SU-DHL-6 (cell line): ENCODE measurements around the gene TAF5L.

Experiments
- H2AFZ ChIP-seq: fragments of 200-600 bp; sonication (generic); 2 replicates; pipeline ENCODE4 v1.6.1; 2014; ENCODE audit warnings: low read depth, mild to moderate bottlenecking, moderate library complexity, mixed read lengths, antibody characterized with exemption, low read length; ENCODE audit not compliant: severe bottlenecking
- H3F3A ChIP-seq: fragments of 200-600 bp; shearing (Covaris generic); 2 replicates; pipeline ENCODE4 v1.6.0; 2016; ENCODE audit warnings: antibody characterized with exemption, mild to moderate bottlenecking; ENCODE audit not compliant: insufficient read depth
- H3K27ac ChIP-seq: fragments of 200-600 bp; sonication (generic); 2 replicates; pipeline ENCODE4 v1.5.1; 2016; ENCODE audit warnings: low read depth, mild to moderate bottlenecking, low read length, moderate library complexity, mixed read lengths
- H3K27me3 ChIP-seq: fragments of 200-600 bp; sonication (generic), shearing (Covaris generic); 2 replicates; pipeline ENCODE4 v1.6.0; 2014; ENCODE audit warnings: mild to moderate bottlenecking, low read length
- H3K36me3 ChIP-seq: fragments of 200-600 bp; sonication (generic); 2 replicates; pipeline ENCODE4 v1.6.1; 2014; ENCODE audit warnings: mild to moderate bottlenecking, low read length, mixed read lengths
- H3K4me2 ChIP-seq: fragments of 300-600, 200-600 bp; shearing (Covaris generic), sonication (generic); 2 replicates; pipeline ENCODE4 v1.6.0; 2014; ENCODE audit warnings: low read length, low read depth, mild to moderate bottlenecking; ENCODE audit not compliant: poor library complexity, severe bottlenecking
- H3K4me3 ChIP-seq: fragments of 200-600 bp; sonication (generic); 2 replicates; pipeline ENCODE4 v1.5.1; 2014; ENCODE audit warnings: antibody characterized with exemption, low read length, mild to moderate bottlenecking, mixed read lengths; ENCODE audit not compliant: insufficient read depth, poor library complexity, severe bottlenecking
- H3K79me2 ChIP-seq: fragments of 200-600 bp; sonication (generic); 2 replicates; pipeline ENCODE4 v1.6.1; 2014; ENCODE audit warnings: mild to moderate bottlenecking, low read length, moderate library complexity; ENCODE audit not compliant: insufficient read depth
- H3K9ac ChIP-seq: fragments of 200-600 bp; sonication (generic); 2 replicates; pipeline ENCODE4 v1.7.0; 2014; ENCODE audit warnings: mild to moderate bottlenecking, low read length
- H3K9me2 ChIP-seq: fragments of 200-600 bp; sonication (generic); replicated peaks from 2 replicates; pipeline ENCODE4 v1.6.1; 2014; ENCODE audit warnings: low read length; ENCODE audit not compliant: insufficient read depth
- H3K9me3 ChIP-seq: fragments of 200-600 bp; sonication (generic); 2 replicates; pipeline ENCODE4 v1.6.1; 2014; ENCODE audit warnings: low read length, mixed read lengths; ENCODE audit not compliant: insufficient read depth
- H4K20me1 ChIP-seq: fragments of 200-600 bp; sonication (generic); 2 replicates; pipeline ENCODE4 v1.6.1; 2014; ENCODE audit warnings: low read depth, mild to moderate bottlenecking, antibody characterized with exemption, low read length, moderate library complexity, mixed read lengths
- EZH2phosphoT487 ChIP-seq: fragments of 200-600 bp; sonication (generic), shearing (Covaris generic); conservative IDR thresholded peaks from 2 replicates; pipeline ENCODE4 v1.6.1; 2018; ENCODE audit warnings: mild to moderate bottlenecking, antibody characterized with exemption, low read length, moderate library complexity, mixed read lengths
- TF ChIP-seq, protein P1 (sequence below): fragments of 200-600 bp; sonication (generic); IDR thresholded peaks from one replicate; pipeline ENCODE4 v1.5.1; 2017; ENCODE audit warnings: antibody characterized with exemption, mild to moderate bottlenecking, low read length, moderate library complexity; ENCODE audit not compliant: insufficient read depth, poor library complexity, severe bottlenecking

Gene TAF5L

DNA sequence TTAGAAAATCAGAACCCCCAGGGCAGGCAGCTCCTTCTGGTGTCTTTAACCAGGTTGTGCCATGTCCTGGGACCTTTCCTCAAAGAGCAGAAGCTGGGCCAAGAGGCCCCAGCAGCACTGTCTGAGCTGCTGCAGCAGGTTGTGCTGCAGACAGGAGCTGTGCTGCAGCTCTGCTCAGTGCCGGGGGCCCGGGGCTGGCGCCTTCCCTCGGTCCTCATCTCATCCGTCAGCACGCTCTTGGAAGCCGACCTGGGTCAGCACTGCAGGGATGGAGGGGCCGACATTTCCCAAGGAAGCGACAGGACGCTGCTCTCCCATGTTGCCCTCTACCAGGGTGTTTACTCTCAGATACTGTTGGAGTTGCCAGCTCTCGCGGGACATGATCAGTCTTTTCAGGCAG lies 11.8 kb upstream of the TAF5L start:
- Histone ChIP-seq H3K9ac (no peak overlapping the region), H3F3A (no peaks in the 10 kb centered on the region), H3K4me2 (no peak overlapping the region), H3K9me3 (no peaks in the 10 kb centered on the region), H4K20me1 (peaks cover 7% of the 10 kb centered on the region; the same call in 1 of the 2 replicates), H2AFZ (no peak overlapping the region), H3K79me2 (peaks cover 73% of the 10 kb centered on the region), H3K36me3 (peaks cover 18% of the 10 kb centered on the region; the same call in 1 of the 2 replicates), H3K27ac (no peak overlapping the region), H3K9me2 (no peaks in the 10 kb centered on the region), H3K27me3 (no peaks in the 10 kb centered on the region), H3K4me3 (no peak overlapping the region)
- TF ChIP-seq, protein P1, sequence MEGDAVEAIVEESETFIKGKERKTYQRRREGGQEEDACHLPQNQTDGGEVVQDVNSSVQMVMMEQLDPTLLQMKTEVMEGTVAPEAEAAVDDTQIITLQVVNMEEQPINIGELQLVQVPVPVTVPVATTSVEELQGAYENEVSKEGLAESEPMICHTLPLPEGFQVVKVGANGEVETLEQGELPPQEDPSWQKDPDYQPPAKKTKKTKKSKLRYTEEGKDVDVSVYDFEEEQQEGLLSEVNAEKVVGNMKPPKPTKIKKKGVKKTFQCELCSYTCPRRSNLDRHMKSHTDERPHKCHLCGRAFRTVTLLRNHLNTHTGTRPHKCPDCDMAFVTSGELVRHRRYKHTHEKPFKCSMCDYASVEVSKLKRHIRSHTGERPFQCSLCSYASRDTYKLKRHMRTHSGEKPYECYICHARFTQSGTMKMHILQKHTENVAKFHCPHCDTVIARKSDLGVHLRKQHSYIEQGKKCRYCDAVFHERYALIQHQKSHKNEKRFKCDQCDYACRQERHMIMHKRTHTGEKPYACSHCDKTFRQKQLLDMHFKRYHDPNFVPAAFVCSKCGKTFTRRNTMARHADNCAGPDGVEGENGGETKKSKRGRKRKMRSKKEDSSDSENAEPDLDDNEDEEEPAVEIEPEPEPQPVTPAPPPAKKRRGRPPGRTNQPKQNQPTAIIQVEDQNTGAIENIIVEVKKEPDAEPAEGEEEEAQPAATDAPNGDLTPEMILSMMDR = no peak
- TF ChIP-seq EZH2phosphoT487 = no peak

GRCh38 chr1:229636042-229636441 lies 10.1 kb upstream of the TAF5L start:
- Histone ChIP-seq H3K27me3 (no peaks in the 10 kb centered on the region), H3K9ac (no peak overlapping the region), H3K79me2 (peaks cover 73% of the 10 kb centered on the region), H3F3A (no peaks in the 10 kb centered on the region), H2AFZ (no peak overlapping the region), H3K9me2 (no peaks in the 10 kb centered on the region), H3K4me3 (no peak overlapping the region), H3K36me3 (peaks cover 28% of the 10 kb centered on the region; the same call in 1 of the 2 replicates), H3K4me2 (no peak overlapping the region), H3K27ac (no peak overlapping the region), H3K9me3 (no peaks in the 10 kb centered on the region), H4K20me1 (peaks cover 2% of the 10 kb centered on the region; the same call in 1 of the 2 replicates)
- TF ChIP-seq EZH2phosphoT487 = no peak
- TF ChIP-seq, protein P1 = no peak

- H3K79me2 ChIP-seq = peaks cover 85% of the 10 kb centered on the region
- no peaks in the 10 kb centered on the region for H3K27me3 ChIP-seq
- TF ChIP-seq, protein P1 = no peak
- TF ChIP-seq EZH2phosphoT487 = no peak
- no peak overlapping the region for H3K9ac ChIP-seq
- H3K4me2 ChIP-seq = no peak overlapping the region
- H3K4me3 ChIP-seq = no peak overlapping the region
- H3K27ac ChIP-seq = no peak overlapping the region
- H3F3A ChIP-seq = no peaks in the 10 kb centered on the region; the same call in 1 of the 2 replicates
- no peak overlapping the region for H2AFZ ChIP-seq
- H3K9me3 ChIP-seq = no peaks in the 10 kb centered on the region
- H3K36me3 ChIP-seq = peaks cover 34% of the 10 kb centered on the region; the same call in 1 of the 2 replicates
- H3K9me2 ChIP-seq = no peaks in the 10 kb centered on the region
- peaks cover 6% of the 10 kb centered on the region; the same call in 1 of the 2 replicates for H4K20me1 ChIP-seq
Measured at GRCh38 chr1:229631966-229632365, 6.0 kb upstream of the TAF5L start.

GRCh38 chr1:229631148-229631547 lies 5.2 kb upstream of the TAF5L start:
- peaks cover 86% of the 10 kb centered on the region for H3K79me2 ChIP-seq
- no peak overlapping the region for H3K4me2 ChIP-seq
- TF ChIP-seq, protein P1 = no peak
- no peak for TF ChIP-seq EZH2phosphoT487
- no peaks in the 10 kb centered on the region for H3K9me3 ChIP-seq
- H4K20me1 ChIP-seq = peaks cover 6% of the 10 kb centered on the region; the same call in 1 of the 2 replicates
- H3K9ac ChIP-seq = no peak overlapping the region
- H3K9me2 ChIP-seq = no peaks in the 10 kb centered on the region
- H3K27ac ChIP-seq = no peak overlapping the region
- peaks cover 28% of the 10 kb centered on the region; the same call in 1 of the 2 replicates for H3K36me3 ChIP-seq
- no peaks in the 10 kb centered on the region for H3K27me3 ChIP-seq
- H3F3A ChIP-seq = no peaks in the 10 kb centered on the region; the same call in 1 of the 2 replicates
- no peak overlapping the region for H2AFZ ChIP-seq
- no peak overlapping the region for H3K4me3 ChIP-seq
